HEK293T (cell line): ENCODE data around the gene KCNQ1OT1.
A peak's percentile ranks its signal among the peaks of the same experiment; 100 is the strongest.

ENCODE experiments used
- CTCF ChIA-PET: fragments of 350-600 bp; formaldehyde crosslinking; extraction: SDS; loops from one replicate; lab custom pipeline; 2021; ENCODE audit warnings: antibody characterized with exemption, inconsistent platforms; lab: Yijun Ruan, JAX
- POLR2A ChIA-PET: fragments of 350-600 bp; formaldehyde crosslinking; extraction: SDS; loops from one replicate; lab custom pipeline; 2020; ENCODE audit warnings: antibody characterized with exemption, inconsistent platforms; lab: Yijun Ruan, JAX
- DNase-seq: peaks from one replicate; pipeline ENCODE4 v3.0.0; 2012; ENCODE audit warnings: mixed read lengths; ENCODE audit errors: extremely low spot score
- ARNT ChIP-seq: fragments of 450-650 bp; IDR thresholded peaks from 2 replicates; pipeline ENCODE4 v1.6.1; 2017; ENCODE audit warnings: mild to moderate bottlenecking
- BHLHE40 ChIP-seq: fragments of 450-650 bp; IDR thresholded peaks from 2 replicates; pipeline ENCODE4 v1.6.1; 2016; ENCODE audit warnings: mild to moderate bottlenecking, moderate library complexity, borderline replicate concordance
- CTBP1 ChIP-seq: fragments of 450-650 bp; IDR thresholded peaks from 2 replicates; pipeline ENCODE4 v1.6.1; 2016; ENCODE audit warnings: borderline replicate concordance
- ELF4 ChIP-seq: fragments of 450-650 bp; IDR thresholded peaks from 2 replicates; pipeline ENCODE4 v1.6.1; 2017; ENCODE audit warnings: antibody characterized with exemption
- FOXA1 ChIP-seq: fragments of 450-650 bp; IDR thresholded peaks from 2 replicates; pipeline ENCODE4 v1.6.1; 2016; ENCODE audit warnings: mild to moderate bottlenecking
- FOXK2 ChIP-seq: fragments of 450-650 bp; IDR thresholded peaks from 2 replicates; pipeline ENCODE4 v1.6.1; 2016; ENCODE audit warnings: mild to moderate bottlenecking
- FOXM1 ChIP-seq: fragments of 450-650 bp; IDR thresholded peaks from 2 replicates; pipeline ENCODE4 v1.6.1; 2017; ENCODE audit warnings: mild to moderate bottlenecking, borderline replicate concordance
- HDGF ChIP-seq: fragments of 450-650 bp; IDR thresholded peaks from 2 replicates; pipeline ENCODE4 v1.6.1; 2017; ENCODE audit warnings: antibody characterized with exemption, borderline replicate concordance
- L3MBTL2 ChIP-seq: fragments of 450-650 bp; conservative IDR thresholded peaks from 2 replicates; pipeline ENCODE4 v1.6.1; 2016; ENCODE audit warnings: mild to moderate bottlenecking
- LEF1 ChIP-seq: fragments of 450-650 bp; IDR thresholded peaks from 2 replicates; pipeline ENCODE4 v1.6.1; 2017; ENCODE audit warnings: mild to moderate bottlenecking, borderline replicate concordance
- NFRKB ChIP-seq: fragments of 450-650 bp; IDR thresholded peaks from 2 replicates; pipeline ENCODE4 v1.6.1; 2016; ENCODE audit warnings: mild to moderate bottlenecking, moderate library complexity
- PKNOX1 ChIP-seq: fragments of 450-650 bp; IDR thresholded peaks from 2 replicates; pipeline ENCODE4 v1.6.1; 2016
- SP1 ChIP-seq: fragments of 450-650 bp; IDR thresholded peaks from 2 replicates; pipeline ENCODE4 v1.6.1; 2017
- SUZ12 ChIP-seq: fragments of 450-650 bp; IDR thresholded peaks from 2 replicates; pipeline ENCODE4 v1.6.1; 2016; ENCODE audit warnings: mild to moderate bottlenecking
- TARDBP ChIP-seq: fragments of 450-650 bp; IDR thresholded peaks from 2 replicates; pipeline ENCODE4 v1.6.1; 2016
- ZNF384 ChIP-seq: fragments of 450-650 bp; IDR thresholded peaks from 2 replicates; pipeline ENCODE4 v1.6.1; 2016

The KCNQ1OT1 gene

GRCh38 chr11:2650343-2650867, 49.4 kb downstream of the KCNQ1OT1 start:
- ChIA-PET POLR2A (no interaction called here), CTCF (no interaction called here)
- DNase-seq = no peak
- no peak for TF ChIP-seq BHLHE40

GRCh38 chr11:2649848-2650247, 49.9 kb downstream of the KCNQ1OT1 start:
- POLR2A ChIA-PET = no interaction called here

GRCh38 chr11:2649400-2649799, 50.4 kb downstream of the KCNQ1OT1 start:
- ChIA-PET CTCF (no interaction called here), POLR2A (no interaction called here)
- TF ChIP-seq NFRKB (no peak), ZNF384 (no peak), TARDBP (no peak), SUZ12 (no peak)
- DNase-seq = no peak

More at GRCh38 chr11:2649848-2650247, 49.9 kb downstream of the KCNQ1OT1 start:
- no peak for DNase-seq
- CTCF ChIA-PET = no interaction called here
- TF ChIP-seq FOXK2 (no peak), ZNF384 (no peak), FOXA1 (no peak), ELF4 (no peak), ARNT (no peak), PKNOX1 (no peak), SP1 (no peak), TARDBP (no peak), NFRKB (no peak), HDGF (no peak), CTBP1 (no peak), FOXM1 (no peak), L3MBTL2 (no peak), LEF1 (no peak)

- TF ChIP-seq LEF1 (no peak), FOXA1 (no peak), SP1 (no peak), SUZ12 (no peak), FOXK2 (no peak), ARNT (no peak)
- POLR2A ChIA-PET = no interaction called here
- DNase-seq = no peak
- CTCF ChIA-PET = no interaction called here
Measured at GRCh38 chr11:2647953-2648352, 51.8 kb downstream of the KCNQ1OT1 start.

- no peak for TF ChIP-seq SP1
- no peak for TF ChIP-seq SUZ12
- no peak for TF ChIP-seq FOXM1
- no peak for TF ChIP-seq CTBP1
- TF ChIP-seq ZNF384 = no peak
- TF ChIP-seq FOXK2 = no peak
- no peak for TF ChIP-seq ELF4
- no peak for TF ChIP-seq NFRKB
- TF ChIP-seq HDGF = no peak
- no peak for TF ChIP-seq FOXA1
- TF ChIP-seq PKNOX1 = no peak
- no peak for TF ChIP-seq LEF1
- no peak for TF ChIP-seq L3MBTL2
- no peak for TF ChIP-seq BHLHE40
- TF ChIP-seq TARDBP = no peak
- no peak for TF ChIP-seq ARNT
- POLR2A ChIA-PET = no interaction called here
- no peak for DNase-seq
- CTCF ChIA-PET = no interaction called here
Measured at GRCh38 chr11:2647167-2647566, 52.6 kb downstream of the KCNQ1OT1 start.

- DNase-seq = peak; percentile 3
- ChIA-PET CTCF (no interaction called here), POLR2A (no interaction called here)
- TF ChIP-seq SP1 = no peak
- TF ChIP-seq BHLHE40 = no peak
- TF ChIP-seq HDGF = no peak
- TF ChIP-seq SUZ12 = no peak
- no peak for TF ChIP-seq NFRKB
- no peak for TF ChIP-seq FOXK2
- no peak for TF ChIP-seq FOXM1
- no peak for TF ChIP-seq ELF4
- TF ChIP-seq L3MBTL2 = no peak
- TF ChIP-seq LEF1 = no peak
- TF ChIP-seq PKNOX1 = no peak
- TF ChIP-seq CTBP1 = no peak
- TF ChIP-seq ZNF384 = no peak
- TF ChIP-seq ARNT = no peak
- TF ChIP-seq FOXA1 = no peak
- TF ChIP-seq TARDBP = no peak
Measured at GRCh38 chr11:2645779-2646118, 54.0 kb downstream of the KCNQ1OT1 start.

- DNase-seq = peak; percentile 3
- CTCF ChIA-PET = no interaction called here
- TF ChIP-seq BHLHE40 (no peak), CTBP1 (no peak), ARNT (no peak), TARDBP (no peak), ELF4 (no peak), LEF1 (no peak), FOXA1 (no peak), ZNF384 (no peak), FOXK2 (no peak), L3MBTL2 (no peak; the same call in 1 of the 2 replicates), FOXM1 (no peak)
- POLR2A ChIA-PET = no interaction called here
Measured at GRCh38 chr11:2644844-2645778, 54.7 kb downstream of the KCNQ1OT1 start.
